ENCODE measurements around the gene RYR2. TPM values are rescaled to one million over a fixed set of nuclear protein-coding genes. Genes with fewer than 3 reads are reported as not detected.

The RYR2 gene
- total and polyA plus RNA-seq, 11 donors, result 77.7 to 1,319 (median 805) TPM

GRCh38 chr1:237671262-237671661, 629.3 kb downstream of the RYR2 start:
- H3K4me1 ChIP-seq, result peaks cover 0 to 37% (median 3%) of the 10 kb centered on the region in 12 donors
- intact Hi-C loops (cut with DNase I), result no loop called here
- H3K9me3 ChIP-seq, result no peaks in the 10 kb centered on the region
- WGBS, 4 donors, result 21 to 32% (median 25%) methylated on average over 4 of the region's 4 CpGs
- no peaks in the 10 kb centered on the region for H3K27me3 ChIP-seq
- TF ChIP-seq POLR2A (IDR thresholded peaks at IDR 0.05) (no peak), CTCF (IDR thresholded peaks at IDR 0.05) (no peak)
- H3K27ac ChIP-seq, result no peak overlapping the region
- ATAC-seq (peak in 3 of 4 donors; percentile 49 to 77 (median 49)), DNase-seq (peak in 1 of 5 donors; percentile 31)
- H3K36me3 ChIP-seq, result peaks cover 0 to 60% (median 4%) of the 10 kb centered on the region in 9 donors
- H3K4me3 ChIP-seq, result no peak overlapping the region

GRCh38 chr1:237671935-237672334, 630.0 kb downstream of the RYR2 start:
- Histone ChIP-seq H3K4me1 (peaks cover 0 to 40% (median 4%) of the 10 kb centered on the region in 12 donors), H3K27me3 (no peaks in the 10 kb centered on the region), H3K27ac (peak overlapping the region in 1 of 12 donors; percentile 34), H3K36me3 (peaks cover 0 to 59% (median 4%) of the 10 kb centered on the region in 9 donors), H3K9me3 (no peaks in the 10 kb centered on the region), H3K4me3 (no peak overlapping the region)
- ATAC-seq, result peak; percentile 8 to 59 (median 36)
- 56 to 67% (median 63%) methylated on average over 6 of the region's 6 CpGs for WGBS, 4 donors
- intact Hi-C loops (cut with DNase I), result no loop called here
- TF ChIP-seq CTCF (IDR thresholded peaks at IDR 0.05) (no peak), POLR2A (IDR thresholded peaks at IDR 0.05) (no peak)
- DNase-seq, result no peak

GRCh38 chr1:237672748-237673147, 630.8 kb downstream of the RYR2 start:
- 36 to 42% (median 42%) methylated on average over 2 of the region's 2 CpGs for WGBS, 4 donors
- H3K27ac ChIP-seq, result no peak overlapping the region
- no peak for TF ChIP-seq POLR2A (IDR thresholded peaks at IDR 0.05)
- TF ChIP-seq CTCF (IDR thresholded peaks at IDR 0.05), result no peak
- H3K4me3 ChIP-seq, result no peak overlapping the region
- no peaks in the 10 kb centered on the region for H3K27me3 ChIP-seq
- peaks cover 0 to 42% (median 5%) of the 10 kb centered on the region in 12 donors for H3K4me1 ChIP-seq
- DNase-seq, result no peak
- peak in 3 of 4 donors; percentile 8 to 48 (median 25) for ATAC-seq
- no peaks in the 10 kb centered on the region for H3K9me3 ChIP-seq
- H3K36me3 ChIP-seq, result peaks cover 0 to 55% (median 4%) of the 10 kb centered on the region in 9 donors
- intact Hi-C loops (cut with DNase I), result no loop called here

- H3K36me3 ChIP-seq, result peaks cover 0 to 48% (median 4%) of the 10 kb centered on the region in 9 donors
- H3K9me3 ChIP-seq, result no peaks in the 10 kb centered on the region
- intact Hi-C loops (cut with DNase I), result no loop called here
- WGBS, 4 donors, result 70 to 81% (median 70%) methylated on average over 3 of the region's 3 CpGs
- no peak for DNase-seq
- no peak for TF ChIP-seq POLR2A (IDR thresholded peaks at IDR 0.05)
- no peak for TF ChIP-seq CTCF (IDR thresholded peaks at IDR 0.05)
- no peak for ATAC-seq
- no peaks in the 10 kb centered on the region for H3K27me3 ChIP-seq
- H3K4me1 ChIP-seq, result peaks cover 0 to 44% (median 6%) of the 10 kb centered on the region in 12 donors
- H3K27ac ChIP-seq, result no peak overlapping the region
- no peak overlapping the region for H3K4me3 ChIP-seq
Observed at GRCh38 chr1:237673631-237674030, 631.6 kb downstream of the RYR2 start.

All from heart left ventricle (tissue), 16 donors.